Lower leg skin (tissue), 3 donors: ENCODE data around the gene ATF6.

Experiments
- POLR2A ChIP-seq, 2 donors: fragments of 450-650 bp; IDR thresholded peaks; one replicate each; pipeline ENCODE4 v1.6.1; 2016 to 2017; ENCODE audit warnings: antibody characterized with exemption in 2 of 2, mild to moderate bottlenecking in 1 of 2, moderate library complexity in 1 of 2
- TF ChIP-seq, protein P1 (sequence below), 3 donors: fragments of 450-650 bp; IDR thresholded peaks; one replicate each; pipeline ENCODE4 v1.5.1; 2016; ENCODE audit warnings: antibody characterized with exemption in 3 of 3, mild to moderate bottlenecking in 3 of 3, moderate library complexity in 2 of 3

DNA sequence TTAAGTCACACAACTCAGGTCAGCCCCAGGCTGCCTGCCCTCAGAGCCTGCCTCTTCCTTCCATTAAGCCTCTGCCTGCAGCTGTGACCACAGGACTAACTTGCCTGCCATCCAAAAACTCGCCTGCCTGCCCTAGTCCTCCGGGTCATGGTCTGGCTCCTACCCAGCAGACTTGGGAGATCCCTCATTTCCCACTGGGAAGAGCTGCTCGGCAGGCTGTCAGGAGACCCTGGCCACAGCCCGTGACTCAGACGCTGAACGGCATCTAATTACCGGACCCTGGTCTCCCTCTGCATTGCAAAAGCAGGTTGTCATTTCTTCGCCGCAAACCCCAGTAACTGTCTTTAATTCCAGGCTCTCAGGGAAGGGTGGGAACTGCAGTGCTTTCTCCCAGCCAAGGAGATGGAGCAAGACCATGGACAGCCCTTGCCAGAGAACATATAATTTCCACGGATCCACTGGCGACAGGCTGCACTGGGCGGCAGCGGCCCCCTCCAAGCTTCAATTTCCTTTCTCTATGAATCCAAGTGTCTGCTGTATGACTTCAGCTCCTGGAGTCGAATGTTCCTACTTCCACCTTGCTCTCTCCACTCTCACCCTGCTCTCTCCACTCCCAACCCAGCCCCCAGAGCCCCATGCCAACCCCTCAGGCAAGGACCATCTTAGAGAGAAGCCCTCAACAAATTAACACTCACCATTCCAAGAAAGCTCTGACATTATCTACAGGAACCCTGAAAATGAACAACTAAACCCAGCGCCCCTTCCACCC is 237.1 kb downstream of the ATF6 start:
- TF ChIP-seq, protein P1, sequence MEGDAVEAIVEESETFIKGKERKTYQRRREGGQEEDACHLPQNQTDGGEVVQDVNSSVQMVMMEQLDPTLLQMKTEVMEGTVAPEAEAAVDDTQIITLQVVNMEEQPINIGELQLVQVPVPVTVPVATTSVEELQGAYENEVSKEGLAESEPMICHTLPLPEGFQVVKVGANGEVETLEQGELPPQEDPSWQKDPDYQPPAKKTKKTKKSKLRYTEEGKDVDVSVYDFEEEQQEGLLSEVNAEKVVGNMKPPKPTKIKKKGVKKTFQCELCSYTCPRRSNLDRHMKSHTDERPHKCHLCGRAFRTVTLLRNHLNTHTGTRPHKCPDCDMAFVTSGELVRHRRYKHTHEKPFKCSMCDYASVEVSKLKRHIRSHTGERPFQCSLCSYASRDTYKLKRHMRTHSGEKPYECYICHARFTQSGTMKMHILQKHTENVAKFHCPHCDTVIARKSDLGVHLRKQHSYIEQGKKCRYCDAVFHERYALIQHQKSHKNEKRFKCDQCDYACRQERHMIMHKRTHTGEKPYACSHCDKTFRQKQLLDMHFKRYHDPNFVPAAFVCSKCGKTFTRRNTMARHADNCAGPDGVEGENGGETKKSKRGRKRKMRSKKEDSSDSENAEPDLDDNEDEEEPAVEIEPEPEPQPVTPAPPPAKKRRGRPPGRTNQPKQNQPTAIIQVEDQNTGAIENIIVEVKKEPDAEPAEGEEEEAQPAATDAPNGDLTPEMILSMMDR (IDR thresholded peaks at IDR 0.05), result no peak
- TF ChIP-seq POLR2A (IDR thresholded peaks at IDR 0.05), result no peak
